CD4-positive, alpha-beta memory T cell (primary cell): ENCODE results near the gene PEMT. TPM values are rescaled to one million over a fixed set of nuclear protein-coding genes. Genes with fewer than 3 reads are reported as not detected.

Experiments used
- CTCF ChIA-PET: fragments of 350-600 bp; sonication (Branson Sonifier 250); formaldehyde crosslinking; loops from one replicate; lab custom pipeline; 2021; ENCODE audit warnings: inconsistent platforms; ENCODE audit not compliant: partially characterized antibody; lab: Charles Lee
- POLR2A ChIA-PET: fragments of 350-600 bp; sonication (Branson Sonifier 250); formaldehyde crosslinking; loops from one replicate; lab custom pipeline; 2021; ENCODE audit not compliant: partially characterized antibody; lab: Charles Lee
- DNase-seq, 5 donors: peaks; one replicate each; pipeline versions ENCODE4 v3.0.0 to v3.0.0-alpha.2; 2020 to 2022; ENCODE audit warnings: mixed read lengths in 1 of 5
- H3K27ac ChIP-seq: one replicate; pipeline ENCODE4 v1.7.0; 2013; ENCODE audit warnings: low read depth, low read length
- H3K27me3 ChIP-seq: 2 replicates; pipeline ENCODE4 v1.7.0; 2013; ENCODE audit warnings: mild to moderate bottlenecking, low read length, moderate library complexity; ENCODE audit not compliant: insufficient read depth
- H3K36me3 ChIP-seq: 2 replicates; pipeline ENCODE4 v1.7.0; 2013; ENCODE audit warnings: mild to moderate bottlenecking, low read length, moderate library complexity; ENCODE audit not compliant: insufficient read depth
- H3K4me1 ChIP-seq: 2 replicates; pipeline ENCODE4 v1.7.0; 2013; ENCODE audit warnings: mild to moderate bottlenecking, low read length, moderate library complexity; ENCODE audit not compliant: insufficient read depth
- H3K4me3 ChIP-seq, 2 donors: one replicate each; pipeline ENCODE4 v1.7.0; 2013; ENCODE audit warnings: low read length in 2 of 2, mild to moderate bottlenecking in 1 of 2
- H3K9me3 ChIP-seq, 2 donors: one replicate each; pipeline ENCODE4 v1.7.0; 2013; ENCODE audit warnings: low read length in 2 of 2, control low read depth in 1 of 2; ENCODE audit not compliant: control insufficient read depth in 1 of 2
- H3K27ac Mint-ChIP-seq, 7 donors: one replicate each; pipeline ENCODE4 v1.8.0; 2020 to 2021; ENCODE audit warnings: mixed read lengths in 7 of 7, mild to moderate bottlenecking in 6 of 7, inconsistent platforms in 3 of 7, moderate library complexity in 3 of 7
- H3K27me3 Mint-ChIP-seq, 2 donors: one replicate each; pipeline ENCODE4 v1.8.0; 2020 to 2021; ENCODE audit warnings: mixed read lengths in 2 of 2
- H3K36me3 Mint-ChIP-seq, 2 donors: one replicate each; pipeline ENCODE4 v1.8.0; 2020 to 2021; ENCODE audit warnings: mixed read lengths in 2 of 2, inconsistent platforms in 1 of 2, mild to moderate bottlenecking in 1 of 2
- H3K4me1 Mint-ChIP-seq, 4 donors: one replicate each; pipeline ENCODE4 v1.8.0; 2020 to 2021; ENCODE audit warnings: mixed read lengths in 4 of 4, mild to moderate bottlenecking in 1 of 4
- H3K4me3 Mint-ChIP-seq, 8 donors: one replicate each; pipeline ENCODE4 v1.8.0; 2020 to 2021; ENCODE audit warnings: mixed read lengths in 8 of 8, mild to moderate bottlenecking in 7 of 8, moderate library complexity in 6 of 8, inconsistent platforms in 3 of 8
- H3K9me3 Mint-ChIP-seq, 8 donors: one replicate each; pipeline ENCODE4 v1.8.0; 2020 to 2021; ENCODE audit warnings: mixed read lengths in 8 of 8, mild to moderate bottlenecking in 5 of 8, inconsistent platforms in 3 of 8, moderate library complexity in 1 of 8
- intact Hi-C: fragments of 100-400 bp; cut with micrococcal nuclease; formaldehyde crosslinking; loops from one replicate; pipeline ENCODE4 v1.15.1; 2023
- polyA plus RNA-seq, 2 donors: library from polyadenylated mRNA; unstranded; fragments of 300-500 nt; fragmentation: Illumina TruSeq; gene quantifications; one replicate each; pipeline ENCODE4 v1.2.3, GENCODE V29; 2021
- total RNA-seq, 2 experiments: library from RNA; stranded (reverse); gene quantifications; one replicate each; pipeline ENCODE4 v1.2.3, GENCODE V29; 2021

Gene PEMT
- total and polyA plus RNA-seq, 4 experiments from 2014 or later, result 11.6 to 39.0 (median 19.5) TPM

- CTCF ChIA-PET, result no interaction called here
These were observed 51.1 kb downstream of the PEMT start for GRCh38 chr17:17540278-17540906.

GRCh38 chr17:17539591-17539990 lies 51.9 kb downstream of the PEMT start:
- H3K27me3 ChIP-seq, result no peaks in the 10 kb centered on the region
- H3K27me3 Mint-ChIP-seq, result no peaks in the 10 kb centered on the region
- H3K27ac ChIP-seq, result no peak overlapping the region
- no peak for DNase-seq
- intact Hi-C loops, result no loop called here
- H3K4me1 ChIP-seq, result no peaks in the 10 kb centered on the region
- no peaks in the 10 kb centered on the region for H3K36me3 ChIP-seq
- H3K4me3 ChIP-seq, result no peak overlapping the region
- no peaks in the 10 kb centered on the region for H3K36me3 Mint-ChIP-seq
- H3K27ac Mint-ChIP-seq, result no peak overlapping the region
- no peaks in the 10 kb centered on the region for H3K9me3 ChIP-seq
- peaks cover 0 to 1% (median 0%) of the 10 kb centered on the region in 4 donors for H3K4me1 Mint-ChIP-seq
- no peak overlapping the region for H3K4me3 Mint-ChIP-seq
- POLR2A ChIA-PET, result no interaction called here
- CTCF ChIA-PET, result no interaction called here
- no peaks in the 10 kb centered on the region for H3K9me3 Mint-ChIP-seq

More at GRCh38 chr17:17540278-17540906, 51.1 kb downstream of the PEMT start:
- Histone ChIP-seq H3K36me3 (no peaks in the 10 kb centered on the region), H3K27ac (no peak overlapping the region), H3K4me1 (no peaks in the 10 kb centered on the region), H3K9me3 (no peaks in the 10 kb centered on the region), H3K27me3 (no peaks in the 10 kb centered on the region), H3K4me3 (no peak overlapping the region)
- Mint-ChIP-seq H3K27ac (no peak overlapping the region), H3K9me3 (no peaks in the 10 kb centered on the region), H3K27me3 (no peaks in the 10 kb centered on the region), H3K4me3 (no peak overlapping the region), H3K36me3 (no peaks in the 10 kb centered on the region), H3K4me1 (peaks cover 0 to 1% (median 0%) of the 10 kb centered on the region in 4 donors)
- intact Hi-C loops, result no loop called here
- POLR2A ChIA-PET, result no interaction called here
- no peak for DNase-seq

DNA sequence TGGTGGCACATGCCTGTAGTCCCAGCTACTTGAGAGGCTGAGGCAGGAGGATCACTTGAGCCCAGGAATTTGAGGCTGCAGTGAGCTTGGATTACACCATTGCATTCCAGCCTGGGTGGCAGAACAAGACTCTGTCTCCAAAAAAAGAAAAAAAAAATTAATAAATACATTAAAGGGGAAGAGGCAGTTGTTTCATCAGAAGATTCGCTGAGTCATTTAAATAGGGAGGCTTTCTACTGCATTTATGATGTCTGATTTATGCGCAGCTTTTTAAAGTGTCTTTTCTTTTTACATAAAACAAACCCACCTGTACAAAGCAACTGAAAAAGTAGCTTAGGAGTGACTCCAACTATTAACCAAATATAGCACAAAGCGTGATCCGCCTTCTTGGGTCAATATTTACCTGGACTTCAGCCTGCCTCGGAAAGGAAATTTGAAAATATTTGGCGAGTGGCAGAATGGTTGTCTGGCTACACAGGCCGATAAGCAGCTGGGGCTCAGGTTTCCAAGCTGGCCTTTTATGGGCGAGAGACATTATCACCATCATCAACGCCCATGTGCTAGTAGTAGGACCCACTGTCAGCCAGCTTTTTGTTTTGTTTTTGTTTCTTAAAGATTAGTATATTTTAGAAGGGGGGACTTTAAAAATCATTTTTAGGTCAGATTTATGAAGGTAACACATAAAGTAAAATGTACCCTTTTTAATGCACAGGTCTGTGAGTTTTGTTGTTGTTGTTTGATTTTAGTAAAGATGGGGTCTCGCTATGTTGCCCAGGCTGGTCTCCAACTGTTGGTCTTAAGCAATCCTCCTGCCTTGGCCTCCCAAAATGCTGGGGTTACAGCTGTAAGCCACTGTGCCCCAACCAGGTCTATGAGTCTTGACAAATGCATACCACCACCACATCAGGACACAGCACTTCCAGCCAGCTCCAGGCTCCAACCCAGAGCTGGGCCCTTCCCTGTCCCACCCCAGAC lies 52.8 kb downstream of the PEMT start:
- no peaks in the 10 kb centered on the region for H3K36me3 Mint-ChIP-seq
- CTCF ChIA-PET, result no interaction called here
- Histone ChIP-seq H3K27ac (no peak overlapping the region), H3K4me1 (no peaks in the 10 kb centered on the region), H3K9me3 (no peaks in the 10 kb centered on the region), H3K27me3 (no peaks in the 10 kb centered on the region), H3K4me3 (no peak overlapping the region), H3K36me3 (no peaks in the 10 kb centered on the region)
- no peak for DNase-seq
- H3K27me3 Mint-ChIP-seq, result no peaks in the 10 kb centered on the region
- POLR2A ChIA-PET, result no interaction called here
- H3K4me3 Mint-ChIP-seq, result no peak overlapping the region
- H3K4me1 Mint-ChIP-seq, result peaks cover 0 to 1% (median 0%) of the 10 kb centered on the region in 4 donors
- H3K9me3 Mint-ChIP-seq, result no peaks in the 10 kb centered on the region
- no peak overlapping the region for H3K27ac Mint-ChIP-seq
- intact Hi-C loops, result no loop called here

DNA sequence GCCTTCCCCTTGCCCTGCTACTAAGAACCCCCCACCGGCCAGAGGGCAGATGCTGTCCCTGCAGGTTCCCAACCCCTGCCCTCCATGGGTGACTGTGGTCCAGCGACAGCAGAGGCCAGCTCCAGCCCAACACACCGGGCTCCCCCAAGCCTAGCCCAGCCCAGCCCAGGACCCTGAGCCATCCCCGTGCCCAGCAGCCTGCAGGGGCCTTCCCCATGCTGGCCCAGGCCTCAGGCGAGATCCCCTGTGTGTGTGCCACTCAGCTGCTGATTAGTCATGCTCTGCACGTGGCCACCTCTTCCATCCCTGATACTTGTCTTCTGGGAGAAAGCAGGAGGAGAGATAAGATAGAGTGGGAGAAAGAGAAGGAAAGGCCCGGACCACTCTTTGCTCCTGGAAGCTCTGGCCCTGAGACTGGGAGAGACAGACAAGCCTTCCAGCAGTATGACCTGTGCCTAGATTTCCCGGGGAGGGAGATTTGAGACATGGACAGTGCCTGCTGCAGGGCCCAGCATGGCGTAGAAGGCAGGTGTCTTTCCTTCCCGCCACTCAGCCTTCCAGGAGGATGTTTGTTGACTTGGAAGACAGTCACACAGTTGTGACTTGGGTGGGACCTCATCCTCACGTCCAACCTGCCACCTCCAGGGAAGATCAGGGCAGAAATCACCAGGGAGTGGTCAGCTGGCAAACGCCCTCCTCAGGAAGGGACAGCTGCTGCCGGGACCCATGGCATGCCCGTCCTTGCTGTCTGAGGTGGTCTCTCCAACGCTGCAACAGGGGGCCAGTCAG lies 54.0 kb downstream of the PEMT start:
- H3K27me3 Mint-ChIP-seq, result no peaks in the 10 kb centered on the region
- intact Hi-C loops, result no loop called here
- H3K4me3 Mint-ChIP-seq, result no peak overlapping the region
- H3K27ac Mint-ChIP-seq, result peak overlapping the region in 1 of 7 donors; percentile 29
- no peaks in the 10 kb centered on the region for H3K9me3 Mint-ChIP-seq
- DNase-seq, result no peak
- H3K27ac ChIP-seq, result no peak overlapping the region
- no peaks in the 10 kb centered on the region for H3K9me3 ChIP-seq
- no peak overlapping the region for H3K4me3 ChIP-seq
- H3K36me3 Mint-ChIP-seq, result no peaks in the 10 kb centered on the region
- H3K4me1 ChIP-seq, result no peaks in the 10 kb centered on the region
- POLR2A ChIA-PET, result no interaction called here
- no peaks in the 10 kb centered on the region for H3K27me3 ChIP-seq
- no peaks in the 10 kb centered on the region for H3K36me3 ChIP-seq
- peaks cover 0 to 1% (median 0%) of the 10 kb centered on the region in 4 donors for H3K4me1 Mint-ChIP-seq
- CTCF ChIA-PET, result no interaction called here

GRCh38 chr17:17536702-17537101 lies 54.8 kb downstream of the PEMT start:
- Histone ChIP-seq H3K9me3 (no peaks in the 10 kb centered on the region), H3K27ac (no peak overlapping the region), H3K4me3 (no peak overlapping the region), H3K36me3 (no peaks in the 10 kb centered on the region), H3K27me3 (no peaks in the 10 kb centered on the region), H3K4me1 (no peaks in the 10 kb centered on the region)
- no peaks in the 10 kb centered on the region for H3K36me3 Mint-ChIP-seq
- H3K9me3 Mint-ChIP-seq, result no peaks in the 10 kb centered on the region
- H3K27me3 Mint-ChIP-seq, result no peaks in the 10 kb centered on the region
- peaks cover 0 to 1% (median 0%) of the 10 kb centered on the region in 4 donors for H3K4me1 Mint-ChIP-seq
- intact Hi-C loops, result no loop called here
- POLR2A ChIA-PET, result no interaction called here
- CTCF ChIA-PET, result no interaction called here
- H3K4me3 Mint-ChIP-seq, result no peak overlapping the region
- no peak for DNase-seq
- H3K27ac Mint-ChIP-seq, result no peak overlapping the region

DNA sequence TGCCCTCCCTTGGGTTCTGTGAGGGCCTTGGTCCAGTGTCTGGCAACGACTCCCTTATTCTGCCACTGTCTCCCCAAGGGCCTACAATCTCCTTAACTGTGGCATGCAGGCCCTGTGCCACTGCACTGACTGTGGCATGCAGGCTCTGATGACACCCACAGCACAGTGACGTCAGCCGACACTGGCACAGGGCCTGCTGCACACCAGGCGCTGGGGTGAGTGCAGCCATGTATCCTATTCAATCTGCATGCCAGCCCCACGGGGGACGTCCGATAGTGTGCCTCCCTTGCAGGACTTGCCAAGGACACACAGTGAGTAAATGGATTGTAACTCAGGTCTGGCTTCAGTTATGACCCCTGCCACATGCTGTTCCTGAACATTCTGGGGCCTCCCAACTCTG lies 55.6 kb downstream of the PEMT start:
- H3K4me3 Mint-ChIP-seq, result no peak overlapping the region
- H3K9me3 ChIP-seq, result no peaks in the 10 kb centered on the region
- H3K36me3 ChIP-seq, result no peaks in the 10 kb centered on the region
- H3K4me1 Mint-ChIP-seq, result peaks cover 0 to 1% (median 0%) of the 10 kb centered on the region in 4 donors
- ChIA-PET POLR2A (no interaction called here), CTCF (no interaction called here)
- H3K27me3 Mint-ChIP-seq, result no peaks in the 10 kb centered on the region
- no peak overlapping the region for H3K27ac Mint-ChIP-seq
- H3K9me3 Mint-ChIP-seq, result no peaks in the 10 kb centered on the region
- no peak overlapping the region for H3K27ac ChIP-seq
- H3K4me1 ChIP-seq, result no peaks in the 10 kb centered on the region
- H3K4me3 ChIP-seq, result no peak overlapping the region
- H3K27me3 ChIP-seq, result no peaks in the 10 kb centered on the region
- intact Hi-C loops, result no loop called here
- no peak for DNase-seq
- H3K36me3 Mint-ChIP-seq, result no peaks in the 10 kb centered on the region

GRCh38 chr17:17533901-17534441 lies 57.5 kb downstream of the PEMT start:
- Histone ChIP-seq H3K4me1 (no peaks in the 10 kb centered on the region), H3K9me3 (no peaks in the 10 kb centered on the region)
- POLR2A ChIA-PET, result no interaction called here

More at GRCh38 chr17:17533901-17534441, 57.5 kb downstream of the PEMT start:
- no peak for DNase-seq
- no peak overlapping the region for H3K4me3 ChIP-seq
- peak overlapping the region in 1 of 7 donors; percentile 22 for H3K27ac Mint-ChIP-seq
- no peaks in the 10 kb centered on the region for H3K27me3 Mint-ChIP-seq
- H3K4me1 Mint-ChIP-seq, result peaks cover 0 to 1% (median 0%) of the 10 kb centered on the region in 4 donors
- no peaks in the 10 kb centered on the region for H3K36me3 Mint-ChIP-seq
- no peaks in the 10 kb centered on the region for H3K9me3 Mint-ChIP-seq
- CTCF ChIA-PET, result no interaction called here
- no peak overlapping the region for H3K27ac ChIP-seq
- no peak overlapping the region for H3K4me3 Mint-ChIP-seq
- intact Hi-C loops, result no loop called here
- no peaks in the 10 kb centered on the region for H3K36me3 ChIP-seq
- H3K27me3 ChIP-seq, result no peaks in the 10 kb centered on the region
